Esophagus muscularis mucosa (tissue), 4 donors: Measurements from ENCODE around the gene SNCB. TPM values are rescaled to one million over a fixed set of nuclear protein-coding genes. Genes with fewer than 3 reads are reported as not detected.

ENCODE experiments used
- DNase-seq: peaks from one replicate; pipeline ENCODE4 v3.0.0-alpha.2; 2017; ENCODE audit errors: extremely low spot score
- H3K27ac ChIP-seq, 4 donors: fragments of 200-600 bp; sonication (generic); replicated peaks in 1 of 4; 1 replicate in 3 of 4; 2 replicates in 1 of 4; pipeline ENCODE4 v1.5.1; 2016 to 2019; ENCODE audit warnings: mild to moderate bottlenecking in 1 of 4
- H3K27me3 ChIP-seq, 4 donors: fragments of 200-600 bp; sonication (generic); one replicate each; pipeline versions ENCODE4 v1.5.1 to v1.6.0; 2016 to 2019
- H3K36me3 ChIP-seq, 4 donors: fragments of 200-600 bp; sonication (generic); one replicate each; pipeline ENCODE4 v1.5.1; 2016 to 2019
- H3K4me1 ChIP-seq, 4 donors: fragments of 200-600 bp; sonication (generic); one replicate each; pipeline ENCODE4 v1.5.1; 2016 to 2019
- H3K4me3 ChIP-seq, 4 donors: fragments of 200-600 bp; sonication (generic); 1 replicate in 2 of 4; 2 replicates in 2 of 4; pipeline ENCODE4 v1.5.1; 2016 to 2019; ENCODE audit warnings: mild to moderate bottlenecking in 4 of 4, moderate library complexity in 1 of 4
- H3K9me3 ChIP-seq, 4 donors: fragments of 200-600 bp; sonication (generic); 1 replicate in 3 of 4; 2 replicates in 1 of 4; pipeline ENCODE4 v1.5.1; 2016 to 2019
- CTCF ChIP-seq, 3 experiments: fragments of 200-600 bp in 2 of 3; fragments of 450-650 bp in 1 of 3; sonication (generic) in 2 of 3; IDR thresholded peaks; one replicate each; pipeline ENCODE4 v1.5.1; 2017 to 2019; ENCODE audit warnings: antibody characterized with exemption in 3 of 3, mild to moderate bottlenecking in 2 of 3, moderate library complexity in 1 of 3
- EP300 ChIP-seq: sonication (generic); formaldehyde crosslinking; IDR thresholded peaks from one replicate; pipeline ENCODE4 v1.6.1; 2017; ENCODE audit warnings: antibody characterized with exemption
- POLR2A ChIP-seq: fragments of 450-650 bp; IDR thresholded peaks from one replicate; pipeline ENCODE4 v1.6.1; 2017; ENCODE audit warnings: antibody characterized with exemption, moderate library complexity, mild to moderate bottlenecking, low read depth
- POLR2AphosphoS5 ChIP-seq, 2 donors: sonication (generic); formaldehyde crosslinking; IDR thresholded peaks; one replicate each; pipeline ENCODE4 v1.6.1; 2017; ENCODE audit warnings: antibody characterized with exemption in 2 of 2
- WGBS: methylation state at CpG from one replicate; pipeline ENCODE4 v1.1.5; 2018; 5-methylcytosine and 5-hydroxymethylcytosine counted together
- intact Hi-C: fragments of 100-400 bp; cut with DNase I; formaldehyde crosslinking; loops from one replicate; pipeline ENCODE4 v1.15.1; 2023
- total RNA-seq, 4 donors: library from RNA; depleted of rRNA; stranded (reverse); fragments of >200 nt; gene quantifications; one replicate each; pipeline versions ENCODE4 v1.1.0 to v1.2.1, GENCODE V29; 2016

The SNCB gene
- total RNA-seq, 4 donors from 2014 or later, result not detected

GRCh38 chr5:176659860-176660461 lies 29.6 kb upstream of the SNCB start:
- TF ChIP-seq POLR2AphosphoS5 (IDR thresholded peaks at IDR 0.05), result no peak
- TF ChIP-seq POLR2A, result no peak
- TF ChIP-seq EP300, result no peak
- no peak for TF ChIP-seq CTCF (IDR thresholded peaks at IDR 0.05)
- intact Hi-C loops, result loop anchor here (5.0 kb wide), 1 partner anchor 297 kb away; no protein-coding TSS in a partner anchor
- no peak overlapping the region for H3K27ac ChIP-seq
- peaks cover 13 to 28% (median 22%) of the 10 kb centered on the region in 4 donors for H3K4me1 ChIP-seq
- WGBS, result 79% methylated on average over 4 of the region's 4 CpGs
- no peak overlapping the region for H3K4me3 ChIP-seq
- no peaks in the 10 kb centered on the region for H3K9me3 ChIP-seq
- no peak for DNase-seq
- H3K36me3 ChIP-seq, result peaks cover 0 to 30% (median 27%) of the 10 kb centered on the region in 4 donors
- peaks cover 0 to 28% (median 8%) of the 10 kb centered on the region in 4 donors for H3K27me3 ChIP-seq

GRCh38 chr5:176659512-176659839 lies 29.1 kb upstream of the SNCB start:
- no peak for TF ChIP-seq POLR2A
- TF ChIP-seq POLR2AphosphoS5 (IDR thresholded peaks at IDR 0.05), result no peak
- TF ChIP-seq EP300, result no peak
- TF ChIP-seq CTCF (IDR thresholded peaks at IDR 0.05), result no peak
- Histone ChIP-seq H3K27me3 (peaks cover 0 to 23% (median 4%) of the 10 kb centered on the region in 4 donors), H3K36me3 (peaks cover 0 to 35% (median 32%) of the 10 kb centered on the region in 4 donors), H3K27ac (no peak overlapping the region), H3K9me3 (no peaks in the 10 kb centered on the region), H3K4me1 (peaks cover 13 to 28% (median 22%) of the 10 kb centered on the region in 4 donors), H3K4me3 (no peak overlapping the region)
- no peak for DNase-seq
- 78% methylated on average over 7 of the region's 7 CpGs for WGBS
- intact Hi-C loops, result loop anchor here (5.0 kb wide), 1 partner anchor 298 kb away; no protein-coding TSS in a partner anchor

- H3K4me1 ChIP-seq, result peaks cover 13 to 28% (median 22%) of the 10 kb centered on the region in 4 donors
- WGBS, result 72% methylated on average over 10 of the region's 11 CpGs
- H3K9me3 ChIP-seq, result no peaks in the 10 kb centered on the region
- H3K36me3 ChIP-seq, result peaks cover 0 to 40% (median 37%) of the 10 kb centered on the region in 4 donors
- DNase-seq, result no peak
- peaks cover 0 to 18% (median 2%) of the 10 kb centered on the region in 4 donors for H3K27me3 ChIP-seq
- intact Hi-C loops, result loop anchor here (5.0 kb wide), 1 partner anchor 298 kb away; no protein-coding TSS in a partner anchor
- H3K27ac ChIP-seq, result no peak overlapping the region
- TF ChIP-seq POLR2AphosphoS5 (IDR thresholded peaks at IDR 0.05) (no peak), POLR2A (no peak), EP300 (no peak), CTCF (IDR thresholded peaks at IDR 0.05) (no peak)
- peak overlapping the region in 1 of 4 donors; percentile 23 for H3K4me3 ChIP-seq
Measured at GRCh38 chr5:176658817-176659511, 28.6 kb upstream of the SNCB start.

- no peaks in the 10 kb centered on the region for H3K9me3 ChIP-seq
- no peak overlapping the region for H3K4me3 ChIP-seq
- peaks cover 7 to 49% (median 46%) of the 10 kb centered on the region in 4 donors for H3K36me3 ChIP-seq
- H3K4me1 ChIP-seq, result peaks cover 13 to 28% (median 22%) of the 10 kb centered on the region in 4 donors
- TF ChIP-seq CTCF (IDR thresholded peaks at IDR 0.05) (peak; percentile 56 to 92 (median 66)), POLR2AphosphoS5 (IDR thresholded peaks at IDR 0.05) (peak in 1 of 2 donors; percentile 12), EP300 (no peak), POLR2A (no peak)
- intact Hi-C loops, result loop anchor here (5.0 kb wide), 1 partner anchor 299 kb away; no protein-coding TSS in a partner anchor
- DNase-seq, result no peak
- WGBS, result 62% methylated on average over 10 of the region's 14 CpGs
- peaks cover 0 to 9% (median 2%) of the 10 kb centered on the region in 4 donors for H3K27me3 ChIP-seq
- no peak overlapping the region for H3K27ac ChIP-seq
Measured at GRCh38 chr5:176658007-176658599, 27.8 kb upstream of the SNCB start.
